Measurements from ENCODE around the gene TCF7L1. TPM values are rescaled to one million over a fixed set of nuclear protein-coding genes. Genes with fewer than 3 reads are reported as not detected.
"Not testable (repeated sequence)": the region's sequence is repeated elsewhere in the genome, so short reads cannot be mapped to it uniquely, and the experiment has no call there.

The TCF7L1 gene
- total and polyA plus RNA-seq, 12 donors = 4.5 to 10.9 (median 6.3) TPM

- Histone ChIP-seq H3K4me3 (no peak overlapping the region), H3K9me3 (no peaks in the 10 kb centered on the region), H3K4me1 (no peaks in the 10 kb centered on the region), H3K27me3 (no peaks in the 10 kb centered on the region), H3K27ac (no peak overlapping the region), H3K36me3 (no peaks in the 10 kb centered on the region)
- 75 to 77% methylated on average over 1 of the region's 1 CpG for WGBS, 2 donors
- no peak for ATAC-seq
- TF ChIP-seq CTCF (IDR thresholded peaks at IDR 0.05) = no peak
- intact Hi-C loops (cut with DNase I) = loop anchor here in 2 of 10 donors (10.0 kb wide), 1 partner anchor 46 kb away; no protein-coding TSS in a partner anchor
- no peak for DNase-seq
Measured at GRCh38 chr2:85120363-85120762, 12.8 kb upstream of the TCF7L1 start.

GRCh38 chr2:85126462-85126861 is 6.7 kb upstream of the TCF7L1 start:
- H3K9me3 ChIP-seq = not testable (repeated sequence)
- intact Hi-C loops (cut with DNase I) = loop anchor here in 2 of 10 donors (10.0 kb wide), 1 partner anchor 52 kb away; no protein-coding TSS in a partner anchor
- 90 to 93% methylated on average over 5 of the region's 5 CpGs for WGBS, 2 donors

GRCh38 chr2:85129861-85130260 is 3.3 kb upstream of the TCF7L1 start:
- DNase-seq (no peak), ATAC-seq (no peak)
- H3K4me1 ChIP-seq = peaks cover 0 to 21% (median 11%) of the 10 kb centered on the region in 9 donors
- 85 to 86% methylated on average over 3 of the region's 3 CpGs for WGBS, 2 donors
- intact Hi-C loops (cut with DNase I) = loop anchor here in 8 of 10 donors (5.0 to 10.0 kb wide), 4 partner anchors 55 to 157 kb away; no protein-coding TSS in a partner anchor
- H3K27ac ChIP-seq = no peak overlapping the region
- H3K27me3 ChIP-seq = peaks cover 0 to 39% (median 0%) of the 10 kb centered on the region in 7 donors
- no peak overlapping the region for H3K4me3 ChIP-seq
- no peaks in the 10 kb centered on the region for H3K36me3 ChIP-seq
- H3K9me3 ChIP-seq = no peaks in the 10 kb centered on the region
- TF ChIP-seq CTCF (IDR thresholded peaks at IDR 0.05) = no peak

More at GRCh38 chr2:85126462-85126861, 6.7 kb upstream of the TCF7L1 start:
- H3K36me3 ChIP-seq, H3K4me1 ChIP-seq, ATAC-seq, H3K4me3 ChIP-seq, H3K27ac ChIP-seq, DNase-seq: not testable (repeated sequence)
- peaks cover 0 to 11% (median 0%) of the 10 kb centered on the region in 7 donors for H3K27me3 ChIP-seq

GRCh38 chr2:85130407-85130806 is 2.8 kb upstream of the TCF7L1 start:
- ATAC-seq = no peak
- Histone ChIP-seq H3K36me3 (no peaks in the 10 kb centered on the region), H3K4me1 (peaks cover 0 to 26% (median 17%) of the 10 kb centered on the region in 9 donors), H3K27ac (no peak overlapping the region), H3K27me3 (peaks cover 0 to 44% (median 0%) of the 10 kb centered on the region in 7 donors), H3K4me3 (no peak overlapping the region), H3K9me3 (no peaks in the 10 kb centered on the region)
- 63 to 69% methylated on average over 2 of the region's 2 CpGs for WGBS, 2 donors
- no peak for DNase-seq
- no peak for TF ChIP-seq CTCF (IDR thresholded peaks at IDR 0.05)
- intact Hi-C loops (cut with DNase I) = loop anchor here in 7 of 10 donors (5.0 kb wide), 3 partner anchors 63 to 157 kb away; no protein-coding TSS in a partner anchor

GRCh38 chr2:85131116-85131515 is 2.1 kb upstream of the TCF7L1 start:
- TF ChIP-seq CTCF (IDR thresholded peaks at IDR 0.05) = peak; percentile 30 to 70 (median 56)
- DNase-seq = peak in 1 of 2 donors; percentile 15

More at GRCh38 chr2:85131116-85131515, 2.1 kb upstream of the TCF7L1 start:
- Histone ChIP-seq H3K4me3 (no peak overlapping the region), H3K4me1 (peaks cover 0 to 32% (median 21%) of the 10 kb centered on the region in 9 donors), H3K36me3 (no peaks in the 10 kb centered on the region), H3K27me3 (peaks cover 0 to 51% (median 0%) of the 10 kb centered on the region in 7 donors), H3K9me3 (no peaks in the 10 kb centered on the region), H3K27ac (no peak overlapping the region)
- no peak for ATAC-seq
- intact Hi-C loops (cut with DNase I) = loop anchor here in 8 of 10 donors (1.0 to 5.0 kb wide), 4 partner anchors 64 to 156 kb away; no protein-coding TSS in a partner anchor
- WGBS, 2 donors = 42 to 45% methylated on average over 7 of the region's 7 CpGs
